Esophagus (tissue), 2 donors: ENCODE data around the gene HECTD2. TPM values are rescaled to one million over a fixed set of nuclear protein-coding genes. Genes with fewer than 3 reads are reported as not detected.
"Not testable (repeated sequence)": the region's sequence is repeated elsewhere in the genome, so short reads cannot be mapped to it uniquely, and the experiment has no call there.

Source experiments
- H3K27ac ChIP-seq, 2 donors: one replicate each; pipeline ENCODE4 v1.5.1; 2013; ENCODE audit warnings: low read depth in 2 of 2, mild to moderate bottlenecking in 2 of 2, inconsistent platforms in 1 of 2, low read length in 1 of 2, moderate library complexity in 1 of 2
- H3K27me3 ChIP-seq, 2 donors: one replicate each; pipeline ENCODE4 v1.6.1; 2013; ENCODE audit warnings: low read length in 2 of 2, control low read depth in 1 of 2, mild to moderate bottlenecking in 1 of 2; ENCODE audit not compliant: insufficient read depth in 2 of 2, control insufficient read depth in 1 of 2
- H3K36me3 ChIP-seq, 2 donors: one replicate each; pipeline ENCODE4 v1.6.1; 2013; ENCODE audit warnings: low read length in 1 of 2; ENCODE audit not compliant: control insufficient read depth in 2 of 2, insufficient read depth in 2 of 2
- H3K4me1 ChIP-seq, 2 donors: one replicate each; pipeline ENCODE4 v1.6.1; 2013; ENCODE audit warnings: low read length in 1 of 2; ENCODE audit not compliant: control insufficient read depth in 2 of 2, insufficient read depth in 2 of 2
- H3K4me3 ChIP-seq, 2 donors: one replicate each; pipeline ENCODE4 v1.5.1; 2013; ENCODE audit warnings: low read length in 2 of 2, mild to moderate bottlenecking in 2 of 2, low read depth in 1 of 2, moderate library complexity in 1 of 2
- H3K9me3 ChIP-seq, 2 donors: one replicate each; pipeline ENCODE4 v1.6.1; 2013; ENCODE audit warnings: mild to moderate bottlenecking in 2 of 2, low read depth in 1 of 2, low read length in 1 of 2, moderate library complexity in 1 of 2; ENCODE audit not compliant: control insufficient read depth in 2 of 2, insufficient read depth in 1 of 2
- WGBS, 2 donors: extraction: QIAGEN DNeasy Blood & Tissue Kit; methylation state at CpG; one replicate each; pipeline ENCODE4 v1.1.7; 2013; 5-methylcytosine and 5-hydroxymethylcytosine counted together
- polyA plus RNA-seq, 2 donors: library from polyadenylated mRNA; stranded (reverse); fragments of 200-250 nt; gene quantifications; one replicate each; pipeline ENCODE4 v1.2.3, GENCODE V29; 2013
- donor health status: healthy with polysubstance abuse.
- donor health status: Bipolar disorder and iron deficiency.

HECTD2 gene
- polyA plus RNA-seq, 2 donors = 2.9 to 4.8 TPM

DNA sequence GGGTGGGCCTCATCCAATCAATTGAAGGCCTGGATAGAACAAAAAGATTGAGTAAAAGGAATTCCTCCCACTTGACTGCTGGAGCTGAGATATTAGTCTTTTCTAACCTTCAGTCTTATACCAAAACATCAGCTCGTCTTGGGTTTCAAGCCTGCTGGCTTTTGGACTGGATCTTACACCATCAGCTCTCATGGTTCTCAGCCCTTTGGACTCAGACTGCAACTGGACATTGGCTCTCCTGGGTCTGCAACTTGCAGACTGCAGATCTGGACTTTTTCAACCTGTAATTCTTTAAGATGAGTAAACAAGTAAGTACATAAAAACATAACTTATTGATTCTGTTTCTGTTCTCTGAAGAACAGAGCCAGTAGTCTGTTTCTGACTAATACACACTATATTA is 149.0 kb downstream of the HECTD2 start:
- whole genome bisulfite sequencing, 2 donors = 89 to 93% methylated on average over 1 of the region's 1 CpG
- no peaks in the 10 kb centered on the region for H3K9me3 ChIP-seq
- H3K4me1 ChIP-seq = peaks cover 6 to 15% of the 10 kb centered on the region in 2 donors
- H3K4me3 ChIP-seq = no peak overlapping the region
- no peaks in the 10 kb centered on the region for H3K36me3 ChIP-seq
- H3K27ac ChIP-seq = no peak overlapping the region
- H3K27me3 ChIP-seq = no peaks in the 10 kb centered on the region

DNA sequence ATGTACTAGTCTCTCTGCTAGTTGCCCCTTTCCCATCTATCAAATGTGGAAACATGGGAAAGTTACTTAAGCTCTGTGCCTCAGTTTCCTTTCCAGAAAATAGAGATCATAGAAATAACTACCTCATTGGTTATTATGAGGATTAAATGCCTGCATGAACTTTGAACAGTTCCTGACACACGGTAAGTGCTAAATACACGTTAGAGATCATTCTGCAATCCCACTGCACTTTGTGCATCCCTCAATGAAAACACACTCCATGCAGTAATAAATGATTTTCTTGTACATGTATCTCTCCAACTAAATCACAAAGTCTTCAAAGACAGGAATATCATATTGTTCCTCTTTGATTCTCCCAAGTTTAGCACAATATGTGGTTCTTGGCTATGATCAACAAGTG is 149.6 kb downstream of the HECTD2 start:
- 91 to 94% methylated on average over 2 of the region's 2 CpGs for WGBS, 2 donors
- H3K9me3 ChIP-seq = no peaks in the 10 kb centered on the region
- no peaks in the 10 kb centered on the region for H3K27me3 ChIP-seq
- H3K4me1 ChIP-seq = peaks cover 4 to 11% of the 10 kb centered on the region in 2 donors
- no peaks in the 10 kb centered on the region for H3K36me3 ChIP-seq
- H3K4me3 ChIP-seq = no peak overlapping the region
- H3K27ac ChIP-seq = no peak overlapping the region

DNA sequence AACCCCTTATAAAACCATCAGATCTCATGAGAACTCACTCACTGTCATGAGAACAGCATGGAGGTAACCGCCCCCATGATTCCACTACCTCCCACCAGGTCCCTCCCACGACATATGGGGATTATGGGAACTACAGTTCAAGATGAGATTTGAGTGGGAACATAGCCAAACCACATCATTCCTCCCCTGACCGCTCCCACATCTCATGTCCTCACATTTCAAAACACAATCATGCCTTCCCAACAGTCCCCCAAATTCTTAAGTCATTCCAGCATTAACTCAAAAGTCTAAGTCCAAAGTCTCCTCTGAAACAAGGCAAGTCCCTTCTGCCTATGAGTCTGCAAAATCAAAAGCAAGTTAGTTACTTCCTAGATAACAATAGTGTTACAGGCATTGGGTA is 150.7 kb downstream of the HECTD2 start:
- not testable (repeated sequence) for H3K27me3 ChIP-seq, H3K36me3 ChIP-seq, H3K9me3 ChIP-seq, H3K27ac ChIP-seq, H3K4me1 ChIP-seq, H3K4me3 ChIP-seq
- WGBS, 2 donors = 67% methylated on average over 3 of the region's 3 CpGs

DNA sequence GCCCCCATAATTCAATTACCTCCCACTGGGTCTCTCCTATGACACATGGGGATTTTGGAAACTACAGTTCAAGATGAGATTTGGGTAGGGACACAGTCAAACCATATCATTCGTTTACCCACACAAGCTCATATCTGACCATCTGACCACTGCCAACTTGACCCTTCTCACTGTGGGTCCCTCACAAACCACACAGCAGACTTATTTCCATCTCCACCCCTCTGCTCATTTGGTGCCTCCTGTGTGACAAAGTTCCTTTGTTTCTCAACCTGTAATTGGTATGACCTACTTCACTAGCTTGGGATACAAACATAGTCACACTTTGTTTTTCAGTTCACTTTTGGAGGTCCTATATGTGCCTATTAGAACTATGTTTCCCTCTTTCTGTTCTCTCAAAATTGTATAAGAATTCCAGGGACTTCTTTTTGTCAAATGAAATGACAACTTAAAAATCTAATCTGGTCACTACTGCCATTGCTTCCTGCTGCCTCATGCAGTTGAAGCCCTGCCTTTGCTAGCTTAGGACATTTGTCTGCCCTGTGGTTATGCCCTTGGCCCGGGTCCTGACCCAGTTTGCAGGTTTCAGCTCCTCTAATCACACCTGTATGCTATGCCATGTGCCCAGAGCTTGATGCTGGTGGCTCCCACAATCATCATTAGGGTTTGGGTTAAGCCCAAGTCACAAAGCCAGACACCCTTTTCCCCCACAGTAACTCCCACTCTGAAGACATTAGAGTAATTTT is 152.9 kb downstream of the HECTD2 start:
- WGBS, 2 donors = 78 to 80% methylated on average over 2 of the region's 2 CpGs

DNA sequence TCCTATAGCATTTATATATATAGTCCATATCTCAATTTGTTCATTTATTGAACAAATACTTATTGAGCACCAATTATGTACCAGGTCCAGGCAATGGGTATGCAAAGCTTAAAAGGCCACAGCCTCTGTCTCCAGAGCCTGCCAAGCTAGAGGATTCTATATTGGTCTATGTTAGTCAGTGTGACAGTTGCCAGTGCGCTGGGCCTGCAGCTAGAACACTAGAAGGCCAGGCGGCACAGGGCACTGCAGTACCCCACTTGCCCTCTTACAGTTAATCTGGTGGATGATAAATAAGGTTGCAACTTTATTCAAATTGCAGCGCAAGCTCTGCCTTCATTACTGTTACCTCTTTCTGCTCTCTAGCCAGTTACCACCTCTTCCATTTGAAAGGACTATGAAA is 153.9 kb downstream of the HECTD2 start:
- peaks cover 0 to 2% of the 10 kb centered on the region in 2 donors for H3K9me3 ChIP-seq
- peaks cover 5 to 6% of the 10 kb centered on the region in 2 donors for H3K4me1 ChIP-seq
- H3K27ac ChIP-seq = no peak overlapping the region
- 95 to 97% methylated on average over 3 of the region's 3 CpGs for WGBS, 2 donors
- no peaks in the 10 kb centered on the region for H3K36me3 ChIP-seq
- H3K27me3 ChIP-seq = no peaks in the 10 kb centered on the region
- H3K4me3 ChIP-seq = no peak overlapping the region

More for the DNA sequence above, 152.9 kb downstream of the HECTD2 start:
- Histone ChIP-seq H3K36me3 (no peaks in the 10 kb centered on the region), H3K9me3 (peaks cover 0 to 2% of the 10 kb centered on the region in 2 donors), H3K27ac (peak overlapping the region in 1 of 2 donors; percentile 16), H3K4me3 (no peak overlapping the region), H3K27me3 (no peaks in the 10 kb centered on the region), H3K4me1 (peaks cover 5 to 6% of the 10 kb centered on the region in 2 donors)

Other genes with a start within 250 kb of the HECTD2 start
- 10 to 100 TPM; 12.3 to 13.7 TPM for gene PCGF5, start 189.7 kb upstream of the HECTD2 start, polyA plus RNA-seq
- gene PPP1R3C, start 222.7 kb downstream of the HECTD2 start, polyA plus RNA-seq = 10 to 100 TPM; 50.0 to 59.4 TPM